Endothelial cell (in vitro differentiated cells): ENCODE results near the gene CEP41. TPM values are rescaled to one million over a fixed set of nuclear protein-coding genes. Genes with fewer than 3 reads are reported as not detected.

Experiments used
- DNase-seq: peaks from one replicate; pipeline ENCODE4 v3.0.0; 2021; ENCODE audit warnings: low spot score
- H3K27ac Mint-ChIP-seq: one replicate; pipeline ENCODE4 v1.8.0; 2021; ENCODE audit warnings: mixed read lengths, inconsistent platforms; ENCODE audit not compliant: unreplicated experiment
- H3K27me3 Mint-ChIP-seq: one replicate; pipeline ENCODE4 v1.8.0; 2021; ENCODE audit warnings: mild to moderate bottlenecking, moderate library complexity, mixed read lengths, inconsistent platforms; ENCODE audit not compliant: unreplicated experiment
- H3K36me3 Mint-ChIP-seq: one replicate; pipeline ENCODE4 v1.8.0; 2021; ENCODE audit warnings: mild to moderate bottlenecking, low read depth, mixed read lengths, inconsistent platforms; ENCODE audit not compliant: unreplicated experiment
- H3K4me1 Mint-ChIP-seq: one replicate; pipeline ENCODE4 v1.8.0; 2021; ENCODE audit warnings: mild to moderate bottlenecking, mixed read lengths, inconsistent platforms; ENCODE audit not compliant: unreplicated experiment
- H3K4me3 Mint-ChIP-seq: one replicate; pipeline ENCODE4 v1.8.0; 2021; ENCODE audit warnings: mild to moderate bottlenecking, mixed read lengths, inconsistent platforms; ENCODE audit not compliant: unreplicated experiment
- H3K9me3 Mint-ChIP-seq: one replicate; pipeline ENCODE4 v1.8.0; 2021; ENCODE audit warnings: mixed read lengths, inconsistent platforms; ENCODE audit not compliant: unreplicated experiment
- total RNA-seq: library from RNA; stranded (reverse); fragmentation: NEBNext Ultra II Directional; extraction: Animal tissue kit (Norgen Biotek cat#: 25700); gene quantifications from one replicate; pipeline ENCODE4 v1.2.1, GENCODE V29; 2021; ENCODE audit not compliant: unreplicated experiment
- TF ChIP-seq, protein P1 (sequence below): fragments of 200-600 bp; sonication (generic); IDR thresholded peaks from one replicate; pipeline ENCODE4 v1.5.0; 2021; ENCODE audit warnings: antibody characterized with exemption; ENCODE audit not compliant: unreplicated experiment

CEP41 gene
- total RNA-seq, 1 donor from 2014 or later = 14.3 TPM

DNA sequence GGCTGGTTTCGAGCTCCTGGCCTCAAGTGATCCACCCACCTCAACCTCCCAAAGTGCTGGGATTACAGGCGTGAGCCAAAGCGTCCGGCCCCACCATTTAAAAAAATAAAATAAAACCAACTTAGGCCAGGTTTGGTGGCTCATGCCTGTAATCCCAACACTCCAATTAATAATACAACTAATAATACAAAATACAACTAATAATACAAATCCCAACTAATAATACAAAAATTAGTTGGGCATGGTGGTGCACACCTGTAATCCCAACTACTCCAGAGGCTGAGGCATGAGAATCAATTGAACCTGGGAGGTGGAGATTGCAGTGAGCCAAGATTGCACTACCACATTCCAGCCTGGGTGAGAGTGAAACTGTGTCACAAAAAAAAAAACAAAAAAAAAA lies 27.6 kb downstream of the CEP41 start:
- no peak for DNase-seq
- no peak overlapping the region for H3K27ac Mint-ChIP-seq
- no peaks in the 10 kb centered on the region for H3K9me3 Mint-ChIP-seq
- TF ChIP-seq, protein P1, sequence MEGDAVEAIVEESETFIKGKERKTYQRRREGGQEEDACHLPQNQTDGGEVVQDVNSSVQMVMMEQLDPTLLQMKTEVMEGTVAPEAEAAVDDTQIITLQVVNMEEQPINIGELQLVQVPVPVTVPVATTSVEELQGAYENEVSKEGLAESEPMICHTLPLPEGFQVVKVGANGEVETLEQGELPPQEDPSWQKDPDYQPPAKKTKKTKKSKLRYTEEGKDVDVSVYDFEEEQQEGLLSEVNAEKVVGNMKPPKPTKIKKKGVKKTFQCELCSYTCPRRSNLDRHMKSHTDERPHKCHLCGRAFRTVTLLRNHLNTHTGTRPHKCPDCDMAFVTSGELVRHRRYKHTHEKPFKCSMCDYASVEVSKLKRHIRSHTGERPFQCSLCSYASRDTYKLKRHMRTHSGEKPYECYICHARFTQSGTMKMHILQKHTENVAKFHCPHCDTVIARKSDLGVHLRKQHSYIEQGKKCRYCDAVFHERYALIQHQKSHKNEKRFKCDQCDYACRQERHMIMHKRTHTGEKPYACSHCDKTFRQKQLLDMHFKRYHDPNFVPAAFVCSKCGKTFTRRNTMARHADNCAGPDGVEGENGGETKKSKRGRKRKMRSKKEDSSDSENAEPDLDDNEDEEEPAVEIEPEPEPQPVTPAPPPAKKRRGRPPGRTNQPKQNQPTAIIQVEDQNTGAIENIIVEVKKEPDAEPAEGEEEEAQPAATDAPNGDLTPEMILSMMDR = no peak
- H3K4me3 Mint-ChIP-seq = no peak overlapping the region
- H3K4me1 Mint-ChIP-seq = peaks cover 26% of the 10 kb centered on the region
- H3K27me3 Mint-ChIP-seq = no peaks in the 10 kb centered on the region
- peaks cover 4% of the 10 kb centered on the region for H3K36me3 Mint-ChIP-seq

DNA sequence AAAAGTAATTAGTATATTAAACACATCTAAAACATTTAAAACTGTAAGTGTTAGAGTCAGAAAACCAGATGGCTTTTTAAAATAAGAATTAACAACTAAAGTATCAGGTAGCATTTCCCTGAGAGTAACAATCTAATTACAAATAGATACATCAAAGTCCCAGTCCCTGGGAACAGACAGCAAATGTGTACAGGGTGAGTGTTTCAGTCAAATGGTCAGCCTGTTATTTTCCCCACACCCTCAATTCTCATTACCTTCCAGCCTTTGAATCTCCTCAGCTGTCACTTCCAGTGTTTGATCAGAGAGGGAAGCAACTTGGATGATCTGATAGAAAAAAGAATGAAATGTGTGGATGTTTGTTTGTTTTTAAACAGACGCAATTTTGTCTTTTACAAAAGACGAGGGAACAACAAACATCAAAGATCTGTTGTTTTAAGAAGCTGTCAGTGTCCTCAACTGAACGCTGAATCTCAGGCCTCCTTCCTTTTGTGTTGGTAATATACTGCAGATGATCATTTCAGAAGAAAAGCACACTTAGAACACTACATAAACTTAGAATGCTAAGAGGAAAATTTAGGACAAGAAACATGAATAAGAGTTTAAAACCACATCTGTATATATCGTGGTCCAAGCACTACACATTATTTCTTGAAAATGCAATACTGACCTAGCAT lies 29.8 kb downstream of the CEP41 start:
- no peaks in the 10 kb centered on the region for H3K9me3 Mint-ChIP-seq
- peaks cover 23% of the 10 kb centered on the region for H3K4me1 Mint-ChIP-seq
- TF ChIP-seq, protein P1 = no peak
- H3K27ac Mint-ChIP-seq = no peak overlapping the region
- peaks cover 4% of the 10 kb centered on the region for H3K36me3 Mint-ChIP-seq
- H3K27me3 Mint-ChIP-seq = no peaks in the 10 kb centered on the region
- DNase-seq = no peak
- no peak overlapping the region for H3K4me3 Mint-ChIP-seq

DNA sequence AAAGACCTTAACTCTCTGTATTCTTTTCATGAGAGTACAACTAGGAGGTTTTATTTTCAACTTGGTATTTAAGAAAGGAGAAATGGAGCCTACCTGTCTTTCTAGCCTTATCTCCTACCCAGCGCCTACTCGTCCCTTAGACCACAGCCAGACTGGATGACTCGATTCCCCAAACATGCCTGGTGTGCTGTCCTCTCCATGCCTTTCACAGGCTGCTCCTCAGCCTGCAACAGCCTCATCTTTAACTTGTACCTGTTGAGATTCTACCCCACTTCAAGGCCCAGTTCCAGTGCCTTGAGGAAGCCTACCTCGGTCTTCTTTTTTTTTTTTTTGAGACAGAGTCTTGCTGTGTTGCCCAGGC lies 31.1 kb downstream of the CEP41 start:
- Mint-ChIP-seq H3K27ac (no peak overlapping the region), H3K36me3 (peaks cover 4% of the 10 kb centered on the region), H3K4me3 (no peak overlapping the region), H3K9me3 (no peaks in the 10 kb centered on the region), H3K27me3 (no peaks in the 10 kb centered on the region), H3K4me1 (peaks cover 14% of the 10 kb centered on the region)
- TF ChIP-seq, protein P1 = no peak
- no peak for DNase-seq

DNA sequence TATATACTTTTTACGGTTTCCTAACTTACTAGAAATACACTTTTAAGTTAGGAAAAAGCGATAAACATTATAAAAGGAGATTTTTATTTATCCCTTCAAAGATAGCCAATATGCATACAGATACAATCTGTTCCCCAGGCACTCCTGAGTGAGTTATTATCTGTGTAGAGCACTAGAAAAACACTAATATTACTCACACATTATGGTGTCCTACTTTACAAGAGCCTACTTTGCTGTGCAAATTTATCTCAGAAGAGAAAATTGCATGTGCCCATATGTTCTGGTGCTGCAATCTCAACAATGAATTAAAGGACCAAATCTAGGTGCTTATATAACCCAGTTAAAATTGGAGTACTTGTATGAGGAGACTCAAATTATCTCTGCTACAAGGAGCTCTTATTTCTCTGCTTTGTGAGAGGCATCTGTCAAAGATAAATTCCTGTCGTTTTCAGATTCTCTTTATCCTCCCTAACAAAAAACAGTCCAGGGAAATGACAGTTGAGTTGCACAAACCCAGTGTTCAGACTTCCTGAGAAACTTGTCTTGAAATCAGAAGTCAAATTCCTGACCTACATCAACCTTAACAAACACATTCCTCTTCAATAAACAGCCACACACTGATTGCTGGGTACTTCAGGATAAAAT lies 31.6 kb downstream of the CEP41 start:
- H3K9me3 Mint-ChIP-seq = no peaks in the 10 kb centered on the region
- H3K27me3 Mint-ChIP-seq = no peaks in the 10 kb centered on the region
- H3K4me1 Mint-ChIP-seq = peaks cover 14% of the 10 kb centered on the region
- H3K27ac Mint-ChIP-seq = no peak overlapping the region
- DNase-seq = no peak
- TF ChIP-seq, protein P1 = no peak
- H3K4me3 Mint-ChIP-seq = no peak overlapping the region
- H3K36me3 Mint-ChIP-seq = peaks cover 4% of the 10 kb centered on the region

DNA sequence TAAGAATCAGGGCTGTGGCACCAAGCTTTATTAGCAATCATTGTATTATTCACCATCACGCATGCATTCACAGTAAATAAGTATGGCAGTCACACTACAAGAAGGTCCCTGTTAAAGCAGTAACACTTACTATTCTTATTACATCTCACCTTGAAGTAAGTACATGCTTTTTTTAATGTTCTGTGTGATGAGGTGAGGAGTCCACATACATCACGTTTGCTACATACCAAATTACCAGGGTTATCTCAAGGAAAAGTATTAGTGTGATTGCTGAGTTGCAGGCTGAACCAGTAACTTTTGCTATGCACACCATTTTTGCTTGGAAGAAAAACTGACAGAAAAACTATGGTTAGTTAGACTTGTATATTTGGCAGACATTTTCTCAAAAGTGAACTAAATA lies 35.8 kb downstream of the CEP41 start:
- no peaks in the 10 kb centered on the region for H3K27me3 Mint-ChIP-seq
- H3K27ac Mint-ChIP-seq = no peak overlapping the region
- H3K4me1 Mint-ChIP-seq = peaks cover 6% of the 10 kb centered on the region
- DNase-seq = no peak
- TF ChIP-seq, protein P1 = no peak
- peaks cover 5% of the 10 kb centered on the region for H3K36me3 Mint-ChIP-seq
- no peaks in the 10 kb centered on the region for H3K9me3 Mint-ChIP-seq
- H3K4me3 Mint-ChIP-seq = no peak overlapping the region
